Caco-2 (cell line): ENCODE measurements around the gene CRNKL1. TPM values are rescaled to one million over a fixed set of nuclear protein-coding genes. Genes with fewer than 3 reads are reported as not detected.

Source experiments
- BruUV-seq: library from RNA; stranded (reverse); fragments of 400-500 nt; replicated peaks from 2 replicates; lab custom pipeline; 2021; lab: Mats Ljungman, UMichigan
- CTCF ChIA-PET: fragments of 300-600 bp; sonication (Branson Sonifier 250); formaldehyde crosslinking; loops from one replicate; lab custom pipeline; 2022; ENCODE audit warnings: antibody characterized with exemption; lab: Charles Lee
- POLR2A ChIA-PET: fragments of 300-600 bp; sonication (Branson Sonifier 250); formaldehyde crosslinking; loops from one replicate; lab custom pipeline; 2022; ENCODE audit warnings: antibody characterized with exemption; lab: Charles Lee
- DNase-seq, 2 experiments: peaks; one replicate each; pipeline versions ENCODE4 v3.0.0 to v3.0.0-alpha.2; 2020 to 2022
- H3K27me3 ChIP-seq: replicated peaks from 2 replicates; pipeline ENCODE4 v1.6.0; 2011; ENCODE audit warnings: low read length; ENCODE audit not compliant: control insufficient read depth, insufficient read depth
- H3K36me3 ChIP-seq: 2 replicates; pipeline ENCODE4 v1.5.1; 2011; ENCODE audit warnings: low read length; ENCODE audit not compliant: control insufficient read depth, insufficient read depth
- H3K4me1 ChIP-seq: fragments of 250-450 bp; sonication (Bioruptor Pico); 2 replicates; pipeline ENCODE4 v1.5.1; 2020; ENCODE audit warnings: mild to moderate bottlenecking
- H3K4me3 ChIP-seq: 2 replicates; pipeline ENCODE4 v1.5.1; 2011; ENCODE audit warnings: low read depth, mild to moderate bottlenecking, control low read depth, low read length
- H3K9me3 ChIP-seq: fragments of 250-450 bp; sonication (Bioruptor Pico); 2 replicates; pipeline ENCODE4 v1.5.1; 2020; ENCODE audit warnings: mild to moderate bottlenecking, moderate library complexity
- H3K27ac Mint-ChIP-seq: one replicate; pipeline ENCODE4 v1.8.0; 2022; ENCODE audit warnings: mixed read lengths; ENCODE audit not compliant: unreplicated experiment
- H3K27me3 Mint-ChIP-seq: one replicate; pipeline ENCODE4 v1.8.0; 2022; ENCODE audit warnings: mixed read lengths; ENCODE audit not compliant: insufficient read depth, unreplicated experiment
- H3K36me3 Mint-ChIP-seq: one replicate; pipeline ENCODE4 v1.8.0; 2022; ENCODE audit warnings: mild to moderate bottlenecking, mixed read lengths; ENCODE audit not compliant: insufficient read depth, unreplicated experiment
- H3K4me1 Mint-ChIP-seq: one replicate; pipeline ENCODE4 v1.8.0; 2022; ENCODE audit warnings: low read depth, mixed read lengths; ENCODE audit not compliant: unreplicated experiment
- H3K4me3 Mint-ChIP-seq: one replicate; pipeline ENCODE4 v1.8.0; 2022; ENCODE audit warnings: mild to moderate bottlenecking, moderate library complexity, mixed read lengths; ENCODE audit not compliant: unreplicated experiment
- H3K9me3 Mint-ChIP-seq: one replicate; pipeline ENCODE4 v1.8.0; 2022; ENCODE audit warnings: mixed read lengths; ENCODE audit not compliant: unreplicated experiment
- intact Hi-C: fragments of 100-400 bp; cut with micrococcal nuclease; formaldehyde crosslinking; loops from one replicate; pipeline ENCODE4 v1.10.0; 2022; ENCODE audit not compliant: unreplicated experiment
- total RNA-seq: library from RNA; stranded (reverse); gene quantifications from 2 replicates; pipeline ENCODE4 v1.2.3, GENCODE V29; 2022
- TF ChIP-seq, protein P1 (sequence below), 2 experiments: fragments of 200-600 bp in 1 of 2; IDR thresholded peaks; 1 replicate in 1 of 2; 2 replicates in 1 of 2; pipeline versions ENCODE4 v1.5.1 to v1.8.0; 2011 to 2022; ENCODE audit warnings: antibody characterized with exemption in 1 of 2, control low read depth in 1 of 2, inconsistent platforms in 1 of 2, low read depth in 1 of 2, low read length in 1 of 2, mild to moderate bottlenecking in 1 of 2, moderate library complexity in 1 of 2; ENCODE audit not compliant: insufficient read depth in 1 of 2, severe bottlenecking in 1 of 2, unreplicated experiment in 1 of 2

CRNKL1 gene
- total RNA-seq, 1 experiment from 2014 or later: 27.0 TPM

DNA sequence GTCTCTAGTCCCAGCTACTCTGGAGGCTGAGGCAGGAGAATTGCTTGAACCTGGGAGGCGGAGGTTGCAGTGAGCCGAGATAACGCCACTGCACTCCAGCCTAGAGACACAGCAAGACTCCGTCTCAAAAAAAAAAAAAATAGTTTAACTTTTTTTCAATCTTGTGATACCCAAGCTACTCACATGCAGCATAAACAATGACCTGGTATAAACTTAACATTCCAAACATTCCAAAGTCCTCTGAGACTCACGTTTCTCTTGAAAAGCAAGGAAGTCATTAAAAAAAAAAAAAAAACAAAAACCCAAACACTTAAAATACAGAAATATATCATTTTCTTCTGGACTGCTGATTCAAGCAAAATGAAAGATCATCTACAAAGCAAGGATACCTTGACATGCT is 14.3 kb downstream of the CRNKL1 start:
- Mint-ChIP-seq H3K27ac (peak overlapping the region; percentile 3), H3K4me3 (no peak overlapping the region), H3K4me1 (peaks cover 12% of the 10 kb centered on the region), H3K27me3 (no peaks in the 10 kb centered on the region), H3K9me3 (no peaks in the 10 kb centered on the region), H3K36me3 (peaks cover 74% of the 10 kb centered on the region)
- no peaks in the 10 kb centered on the region for H3K27me3 ChIP-seq
- ChIA-PET CTCF (interaction anchor here (1.0 kb wide), 1 partner anchor 63 kb away, joined by 3 read pairs; no protein-coding TSS in a partner anchor), POLR2A (interaction anchor here (0.6 to 1.1 kb wide), 2 partner anchors 14 to 62 kb away, joined by 3 to 5 read pairs; partner anchors contain the start of genes CFAP61 and CRNKL1)
- TF ChIP-seq, protein P1, sequence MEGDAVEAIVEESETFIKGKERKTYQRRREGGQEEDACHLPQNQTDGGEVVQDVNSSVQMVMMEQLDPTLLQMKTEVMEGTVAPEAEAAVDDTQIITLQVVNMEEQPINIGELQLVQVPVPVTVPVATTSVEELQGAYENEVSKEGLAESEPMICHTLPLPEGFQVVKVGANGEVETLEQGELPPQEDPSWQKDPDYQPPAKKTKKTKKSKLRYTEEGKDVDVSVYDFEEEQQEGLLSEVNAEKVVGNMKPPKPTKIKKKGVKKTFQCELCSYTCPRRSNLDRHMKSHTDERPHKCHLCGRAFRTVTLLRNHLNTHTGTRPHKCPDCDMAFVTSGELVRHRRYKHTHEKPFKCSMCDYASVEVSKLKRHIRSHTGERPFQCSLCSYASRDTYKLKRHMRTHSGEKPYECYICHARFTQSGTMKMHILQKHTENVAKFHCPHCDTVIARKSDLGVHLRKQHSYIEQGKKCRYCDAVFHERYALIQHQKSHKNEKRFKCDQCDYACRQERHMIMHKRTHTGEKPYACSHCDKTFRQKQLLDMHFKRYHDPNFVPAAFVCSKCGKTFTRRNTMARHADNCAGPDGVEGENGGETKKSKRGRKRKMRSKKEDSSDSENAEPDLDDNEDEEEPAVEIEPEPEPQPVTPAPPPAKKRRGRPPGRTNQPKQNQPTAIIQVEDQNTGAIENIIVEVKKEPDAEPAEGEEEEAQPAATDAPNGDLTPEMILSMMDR (IDR thresholded peaks at IDR 0.05; ENCODE audit: insufficient read depth in 1 of 2, low read depth in 1 of 2, low read length in 1 of 2, severe bottlenecking in 1 of 2, unreplicated experiment in 1 of 2): no peak
- no TSS peak for BruUV-seq
- intact Hi-C loops: no loop called here
- H3K36me3 ChIP-seq: peaks cover 5% of the 10 kb centered on the region
- DNase-seq: peak in 1 of 2 experiments; percentile 6
- H3K4me1 ChIP-seq: 0 out of 2 replicates have a peak, but pooled peaks cover 8% of the 10 kb centered on the region
- no peaks in the 10 kb centered on the region for H3K9me3 ChIP-seq
- H3K4me3 ChIP-seq: no peak overlapping the region

DNA sequence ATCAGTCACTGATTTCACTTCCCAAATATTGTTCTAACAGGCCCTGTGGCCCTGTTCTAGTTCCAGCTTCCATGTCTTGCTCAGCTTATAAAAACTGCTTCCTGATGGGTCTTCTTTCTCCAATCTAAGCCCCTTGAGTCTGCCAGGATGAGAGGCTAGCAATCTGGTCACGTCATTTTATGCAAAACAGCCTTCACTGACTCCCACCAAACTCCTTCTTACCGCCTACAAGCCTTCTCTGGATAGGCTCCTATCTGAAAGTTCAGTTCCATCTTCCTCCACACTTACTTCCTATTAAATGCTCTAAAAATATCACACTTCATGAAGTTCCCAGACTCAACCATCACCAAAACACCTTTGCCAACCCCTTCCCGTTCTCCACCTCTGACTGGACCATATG is 15.5 kb downstream of the CRNKL1 start:
- Mint-ChIP-seq H3K4me3 (no peak overlapping the region), H3K36me3 (peaks cover 71% of the 10 kb centered on the region), H3K4me1 (peaks cover 12% of the 10 kb centered on the region), H3K9me3 (no peaks in the 10 kb centered on the region), H3K27me3 (no peaks in the 10 kb centered on the region), H3K27ac (no peak overlapping the region)
- no peaks in the 10 kb centered on the region for H3K27me3 ChIP-seq
- ChIA-PET CTCF (no interaction called here), POLR2A (no interaction called here)
- H3K4me1 ChIP-seq: 0 out of 2 replicates have a peak, but pooled peaks cover 8% of the 10 kb centered on the region
- DNase-seq: no peak
- intact Hi-C loops: no loop called here
- no TSS peak for BruUV-seq
- TF ChIP-seq, protein P1 (IDR thresholded peaks at IDR 0.05; ENCODE audit: insufficient read depth in 1 of 2, low read depth in 1 of 2, low read length in 1 of 2, severe bottlenecking in 1 of 2, unreplicated experiment in 1 of 2): no peak
- peaks cover 5% of the 10 kb centered on the region for H3K36me3 ChIP-seq
- no peak overlapping the region for H3K4me3 ChIP-seq
- H3K9me3 ChIP-seq: no peaks in the 10 kb centered on the region

DNA sequence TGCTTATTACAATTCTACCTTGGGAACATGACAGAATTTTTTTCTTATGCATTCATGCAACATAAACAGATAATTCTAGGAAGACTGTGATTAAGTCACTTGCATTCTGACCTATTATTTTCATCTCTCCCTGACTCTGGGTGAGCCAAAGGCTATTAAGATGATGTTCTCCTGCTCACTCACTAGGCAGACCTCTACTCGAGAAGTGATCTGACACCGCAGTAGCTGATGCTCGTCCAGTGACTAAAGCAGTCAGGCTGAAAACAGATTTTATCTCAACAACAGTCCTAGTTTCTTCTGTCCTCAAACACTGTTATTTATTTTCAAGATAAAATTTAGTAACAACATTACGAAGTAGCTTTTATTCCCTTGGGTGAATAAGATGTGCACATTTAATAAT is 17.8 kb downstream of the CRNKL1 start:
- Histone ChIP-seq H3K9me3 (no peaks in the 10 kb centered on the region), H3K4me3 (no peak overlapping the region), H3K27me3 (no peaks in the 10 kb centered on the region), H3K36me3 (peaks cover 5% of the 10 kb centered on the region), H3K4me1 (0 out of 2 replicates have a peak, but pooled peaks cover 8% of the 10 kb centered on the region)
- DNase-seq: no peak
- POLR2A ChIA-PET: no interaction called here
- Mint-ChIP-seq H3K4me3 (no peak overlapping the region), H3K9me3 (no peaks in the 10 kb centered on the region), H3K27ac (no peak overlapping the region), H3K4me1 (peaks cover 12% of the 10 kb centered on the region), H3K36me3 (peaks cover 67% of the 10 kb centered on the region), H3K27me3 (no peaks in the 10 kb centered on the region)
- TF ChIP-seq, protein P1 (IDR thresholded peaks at IDR 0.05; ENCODE audit: insufficient read depth in 1 of 2, low read depth in 1 of 2, low read length in 1 of 2, severe bottlenecking in 1 of 2, unreplicated experiment in 1 of 2): no peak
- no TSS peak for BruUV-seq
- CTCF ChIA-PET: interaction anchor here (0.7 kb wide), 1 partner anchor 438 kb away, joined by 4 read pairs; no protein-coding TSS in a partner anchor
- intact Hi-C loops: loop anchor here (2.0 kb wide), 1 partner anchor 16 kb away; no protein-coding TSS in a partner anchor
